Hindlimb muscle (tissue), 1 donor: ENCODE data around the gene CT45A3. TPM values are rescaled to one million over a fixed set of nuclear protein-coding genes. Genes with fewer than 3 reads are reported as not detected.
"Not testable (repeated sequence)": the region's sequence is repeated elsewhere in the genome, so short reads cannot be mapped to it uniquely, and the experiment has no call there.

Source experiments
- DNase-seq: peaks from one replicate; pipeline ENCODE4 v3.0.0-alpha.2; 2013
- polyA plus RNA-seq: library from polyadenylated mRNA; unstranded; fragments of 120-200 nt; gene quantifications from one replicate; pipeline ENCODE4 v1.2.1, GENCODE V29; 2013; ENCODE audit not compliant: insufficient read length

Gene CT45A3
- polyA plus RNA-seq: 0.22 TPM

DNA sequence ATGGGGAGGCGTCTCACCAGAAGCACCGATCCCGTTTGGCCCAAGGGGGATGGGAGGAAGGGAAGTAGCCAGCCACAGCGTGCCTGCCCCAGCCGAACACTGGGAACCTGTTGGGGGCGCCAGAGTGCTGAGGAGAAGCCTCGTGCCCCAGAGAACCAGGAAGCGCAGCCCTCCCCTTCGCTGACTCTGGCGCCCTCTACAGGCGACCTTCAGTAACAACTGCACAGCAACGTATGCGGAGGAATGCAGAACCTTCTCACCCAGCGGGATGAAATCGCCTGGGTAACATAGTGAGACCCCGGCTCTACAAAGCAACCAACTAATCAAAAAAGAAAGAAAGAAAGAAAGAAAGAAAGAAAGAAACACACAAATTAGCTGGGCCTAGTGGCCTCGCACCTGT, at the start of gene CT45A3:
TSS of gene CT45A3 (minus strand) at position 101 of the 400 bp plus-strand sequence. CDS start 3,747 bp downstream, outside the sequence.
- DNase-seq: not testable (repeated sequence)

DNA sequence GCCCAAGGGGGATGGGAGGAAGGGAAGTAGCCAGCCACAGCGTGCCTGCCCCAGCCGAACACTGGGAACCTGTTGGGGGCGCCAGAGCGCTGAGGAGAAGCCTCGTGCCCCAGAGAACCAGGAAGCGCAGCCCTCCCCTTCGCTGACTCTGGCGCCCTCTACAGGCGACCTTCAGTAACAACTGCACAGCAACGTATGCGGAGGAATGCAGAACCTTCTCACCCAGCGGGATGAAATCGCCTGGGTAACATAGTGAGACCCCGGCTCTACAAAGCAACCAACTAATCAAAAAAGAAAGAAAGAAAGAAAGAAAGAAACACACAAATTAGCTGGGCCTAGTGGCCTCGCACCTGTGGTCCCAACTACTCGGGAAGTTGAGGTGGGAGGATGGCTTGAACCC, 34.7 kb upstream of the CT45A3 start, which contains the start of gene CT45A6:
TSS of gene CT45A6 (minus strand) at position 101 of the 400 bp plus-strand sequence. CDS start 3,794 bp downstream, outside the sequence.
- DNase-seq: not testable (repeated sequence)

DNA sequence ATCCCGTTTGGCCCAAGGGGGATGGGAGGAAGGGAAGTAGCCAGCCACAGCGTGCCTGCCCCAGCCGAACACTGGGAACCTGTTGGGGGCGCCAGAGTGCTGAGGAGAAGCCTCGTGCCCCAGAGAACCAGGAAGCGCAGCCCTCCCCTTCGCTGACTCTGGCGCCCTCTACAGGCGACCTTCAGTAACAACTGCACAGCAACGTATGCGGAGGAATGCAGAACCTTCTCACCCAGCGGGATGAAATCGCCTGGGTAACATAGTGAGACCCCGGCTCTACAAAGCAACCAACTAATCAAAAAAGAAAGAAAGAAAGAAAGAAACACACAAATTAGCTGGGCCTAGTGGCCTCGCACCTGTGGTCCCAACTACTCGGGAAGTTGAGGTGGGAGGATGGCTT, 17.4 kb upstream of the CT45A3 start, which contains the start of gene CT45A5:
TSS of gene CT45A5 (minus strand) at position 101 of the 400 bp plus-strand sequence. CDS start 3,774 bp downstream, outside the sequence.
- DNase-seq: not testable (repeated sequence)

DNA sequence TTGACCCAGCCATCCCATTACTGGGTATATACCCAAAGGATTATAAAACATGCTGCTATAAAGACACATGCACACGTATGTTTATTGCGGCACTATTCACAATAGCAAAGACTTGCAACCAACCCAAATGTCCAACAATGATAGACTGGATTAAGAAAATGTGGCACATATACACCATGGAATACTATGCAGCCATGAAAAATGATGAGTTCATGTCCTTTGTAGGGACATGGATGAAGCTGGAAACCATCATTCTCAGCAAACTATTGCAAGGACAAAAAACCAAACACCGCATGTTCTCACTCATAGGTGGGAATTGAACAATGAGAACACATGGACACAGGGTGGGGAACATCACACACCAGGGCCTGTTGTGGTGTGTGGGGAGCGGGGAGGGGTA, 23.3 kb downstream of the CT45A3 start:
- not testable (repeated sequence) for DNase-seq

DNA sequence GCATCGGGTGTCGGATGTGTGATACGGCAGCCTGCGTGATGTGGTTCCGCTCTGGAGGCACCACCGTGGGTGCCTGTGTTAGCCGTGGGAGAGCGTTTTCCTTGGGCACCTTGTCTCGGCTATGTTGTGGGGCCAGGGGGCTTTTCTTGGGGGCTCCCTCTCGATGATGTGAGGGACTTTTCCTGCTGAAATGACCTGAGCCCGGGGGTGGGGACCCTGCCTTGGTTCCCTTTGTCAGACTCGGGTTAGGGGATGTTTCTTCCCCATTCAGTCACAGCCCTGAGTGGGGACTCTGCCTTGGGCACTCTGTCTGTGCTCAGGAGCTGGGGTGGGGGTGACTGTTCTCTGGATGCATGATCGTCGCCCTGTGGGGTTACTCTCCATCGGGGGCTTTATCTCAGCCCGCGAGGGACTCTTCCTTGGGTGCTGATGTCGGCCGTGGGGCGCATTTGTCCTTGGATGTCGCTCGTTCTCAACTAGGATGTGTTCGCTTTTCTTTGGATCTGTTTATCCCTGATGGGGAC, 26.7 kb downstream of the CT45A3 start:
- no peak for DNase-seq

DNA sequence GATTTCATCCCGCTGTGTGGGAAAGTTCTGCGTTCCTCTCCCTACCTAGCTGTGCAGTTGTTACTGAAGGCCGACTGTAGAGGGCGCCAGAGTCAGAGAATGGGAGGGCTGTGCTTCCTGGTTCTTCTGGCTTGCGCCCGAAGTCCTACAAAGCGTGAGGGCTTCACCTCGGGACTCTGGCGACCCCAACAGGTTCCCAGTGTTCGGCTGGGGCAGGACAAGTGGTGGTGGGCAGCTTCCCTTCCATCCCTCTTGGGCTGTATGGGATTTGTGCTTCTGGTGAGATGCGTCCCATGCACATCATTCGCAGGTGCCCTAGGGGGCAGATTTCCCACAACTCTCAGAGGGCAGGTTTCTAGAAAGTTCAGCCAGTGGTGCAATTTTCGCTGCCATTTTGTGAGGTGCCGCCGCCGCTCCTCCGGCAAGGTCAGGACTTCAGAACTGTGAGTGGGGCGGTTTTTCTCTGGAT, 27.3 kb downstream of the CT45A3 start:
- no peak for DNase-seq

DNA sequence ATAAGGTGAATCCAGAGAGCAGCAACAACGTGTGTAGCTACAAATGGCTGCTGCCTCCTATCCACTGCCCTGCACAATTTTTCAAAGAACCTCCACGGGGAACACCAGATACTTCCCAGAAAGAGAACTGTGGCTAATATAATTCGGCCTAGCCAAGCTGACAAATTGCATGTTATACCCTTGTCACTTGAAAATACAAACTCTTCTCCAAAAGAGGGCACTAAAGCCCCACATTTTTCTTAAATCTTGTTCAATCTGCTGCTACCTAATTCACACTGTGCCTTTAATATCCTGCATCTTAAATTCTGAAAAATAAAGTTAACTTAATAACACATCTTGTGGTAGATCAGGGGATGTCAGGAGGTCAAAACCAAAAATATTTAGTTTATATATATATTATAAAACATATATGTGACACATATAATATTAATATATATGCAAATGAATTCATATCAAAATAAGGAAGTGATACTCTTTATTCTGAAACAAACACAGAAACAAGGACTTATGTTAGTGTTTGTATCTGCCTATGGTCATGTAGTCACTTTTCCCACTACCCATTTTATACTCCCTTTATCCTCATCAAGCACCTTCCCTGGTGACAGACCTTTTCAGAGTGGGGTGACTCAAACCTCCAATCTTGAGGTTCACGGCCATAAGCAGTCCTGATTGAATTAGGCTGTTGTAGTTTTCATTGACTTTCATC, 30.5 kb downstream of the CT45A3 start:
- no peak for DNase-seq

GRCh38 chrX:135734666-135735065, 33.3 kb downstream of the CT45A3 start:
- not testable (repeated sequence) for DNase-seq

DNA sequence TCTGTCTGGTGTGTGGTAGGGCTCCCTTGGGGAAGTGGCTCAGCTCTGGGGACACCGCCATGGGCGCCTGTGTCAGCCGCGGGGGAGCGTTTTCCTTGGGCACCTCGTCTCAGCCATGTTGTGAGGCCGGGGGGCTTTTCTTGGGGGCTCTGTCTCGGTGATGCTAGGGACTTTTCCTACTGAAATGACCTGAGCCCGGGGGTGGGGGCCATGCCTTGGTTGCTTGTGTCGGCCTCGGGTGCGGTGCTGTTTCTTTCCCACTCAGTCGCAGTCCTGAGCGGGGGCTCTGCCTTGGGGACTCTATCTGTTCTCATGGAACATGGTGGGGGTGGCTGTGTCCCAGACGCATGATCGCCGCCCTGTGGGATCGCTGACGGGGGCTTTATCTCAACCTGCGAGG, 54.2 kb downstream of the CT45A3 start:
- no peak for DNase-seq

- DNase-seq: not testable (repeated sequence)
Observed at GRCh38 chrX:135713183-135713689, 54.8 kb downstream of the CT45A3 start, which contains the start of gene CT45A1. TSS of gene CT45A1 (plus strand) at chrX:135713639. CDS start at chrX:135718941, 5,302 bp downstream.

Other genes starting within 250 kb of the CT45A3 start
- 8.7 TPM for gene INTS6L, start 247.5 kb downstream of the CT45A3 start, polyA plus RNA-seq
- not detected for gene CT45A1, start 54.6 kb downstream of the CT45A3 start, polyA plus RNA-seq
- gene CT45A5, start 17.3 kb upstream of the CT45A3 start, polyA plus RNA-seq: 0.31 TPM
- not detected for gene CT45A6, start 34.6 kb upstream of the CT45A3 start, polyA plus RNA-seq
- gene CT45A2, start 51.8 kb upstream of the CT45A3 start, polyA plus RNA-seq: not detected
- gene CT45A7, start 69.1 kb upstream of the CT45A3 start, polyA plus RNA-seq: not detected
- not detected for gene CT45A8, start 86.3 kb upstream of the CT45A3 start, polyA plus RNA-seq
- gene CT45A9, start 103.6 kb upstream of the CT45A3 start, polyA plus RNA-seq: not detected
- gene CT45A10, start 125.3 kb upstream of the CT45A3 start, polyA plus RNA-seq: not detected
- not detected for gene SAGE1, start 125.5 kb upstream of the CT45A3 start, polyA plus RNA-seq
- gene MMGT1, start 205.8 kb upstream of the CT45A3 start, polyA plus RNA-seq: 17.8 TPM
- 7.7 TPM for gene SLC9A6, start 217.2 kb upstream of the CT45A3 start, polyA plus RNA-seq